Smooth muscle cell of the brain vasculature (primary cell): ENCODE measurements around the gene PJA2.

Source experiments
- DNase-seq: peaks from one replicate; pipeline ENCODE4 v3.0.0-alpha.2; 2012; ENCODE audit warnings: low read depth, low spot score

Gene PJA2

DNA sequence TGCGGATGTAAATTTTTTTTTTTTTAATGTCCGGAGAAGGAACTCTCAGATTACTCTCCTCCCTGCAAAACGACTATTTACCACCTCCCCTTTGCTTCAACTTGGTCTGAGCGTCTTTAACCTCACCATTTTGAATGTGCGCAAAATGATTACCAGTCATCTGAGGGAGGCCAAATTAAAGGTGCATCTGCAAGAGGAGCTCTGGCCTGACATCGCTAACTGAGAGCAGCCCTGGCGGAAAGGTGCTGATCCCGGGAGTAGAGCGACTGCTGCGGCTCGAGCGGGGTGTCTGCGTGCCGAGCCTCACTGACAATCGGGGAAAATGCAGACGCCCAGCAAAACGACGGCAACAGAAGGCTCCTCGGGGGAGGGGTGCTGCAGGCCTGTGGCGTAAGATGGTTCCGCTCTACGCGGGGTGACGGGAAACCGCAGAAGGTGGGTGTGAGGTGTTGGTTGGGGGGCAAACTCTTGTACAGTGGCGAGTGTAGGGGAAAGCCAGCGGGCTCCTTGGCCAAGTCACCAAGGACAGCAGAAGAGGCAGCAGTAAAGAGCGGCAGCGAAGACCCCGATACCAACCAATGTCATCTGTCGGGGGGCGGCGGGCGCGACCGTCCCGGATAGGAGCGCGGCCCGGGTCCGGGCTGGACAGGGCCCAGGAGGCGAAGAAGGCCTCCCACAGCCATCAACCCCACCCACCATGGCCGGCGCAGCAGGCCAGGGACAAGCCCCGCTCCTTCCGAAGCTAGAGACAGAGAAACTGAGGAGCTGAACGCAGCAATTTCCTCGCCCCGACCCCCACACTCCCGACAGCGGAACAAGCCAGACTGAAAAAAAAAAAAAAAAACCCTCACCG is 557 bp downstream of the PJA2 start:
- DNase-seq = peak; percentile 26

DNA sequence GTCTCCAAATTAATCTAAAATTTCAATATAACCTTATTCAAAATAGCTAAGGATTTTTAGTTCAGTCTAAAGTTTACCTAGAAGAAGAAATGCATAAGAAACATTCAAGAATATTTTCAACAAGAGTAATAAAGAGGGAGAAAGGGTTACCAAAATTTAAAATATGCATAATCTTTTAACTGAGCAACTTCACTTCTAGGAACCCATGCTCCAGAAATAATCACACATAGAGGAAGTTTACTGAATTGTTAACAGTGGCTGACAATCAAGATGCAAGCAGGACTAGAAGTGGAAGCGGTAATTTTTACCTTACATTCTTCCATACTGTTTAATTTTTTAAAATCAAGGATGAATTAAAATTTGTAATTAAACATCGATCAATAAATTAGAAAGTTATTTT is 1.9 kb downstream of the PJA2 start:
- no peak for DNase-seq

DNA sequence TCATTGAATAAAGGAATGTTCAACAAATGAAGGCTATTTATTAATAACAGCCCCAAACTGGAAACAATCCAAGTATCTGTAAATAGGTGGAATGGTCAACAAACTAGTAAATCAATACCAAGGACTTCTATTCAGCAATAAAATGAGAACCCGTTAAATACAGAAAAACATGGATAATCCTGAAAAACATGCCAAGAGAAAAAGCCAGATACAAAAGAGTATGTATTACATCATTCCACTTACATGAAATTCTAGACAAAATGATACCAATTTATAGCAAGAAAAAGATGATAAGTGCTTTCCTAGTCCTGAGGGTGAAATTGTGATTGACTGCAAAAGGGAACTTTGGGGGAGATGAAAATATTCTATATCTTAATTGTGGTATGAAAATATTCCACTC is 3.1 kb downstream of the PJA2 start:
- DNase-seq = no peak

DNA sequence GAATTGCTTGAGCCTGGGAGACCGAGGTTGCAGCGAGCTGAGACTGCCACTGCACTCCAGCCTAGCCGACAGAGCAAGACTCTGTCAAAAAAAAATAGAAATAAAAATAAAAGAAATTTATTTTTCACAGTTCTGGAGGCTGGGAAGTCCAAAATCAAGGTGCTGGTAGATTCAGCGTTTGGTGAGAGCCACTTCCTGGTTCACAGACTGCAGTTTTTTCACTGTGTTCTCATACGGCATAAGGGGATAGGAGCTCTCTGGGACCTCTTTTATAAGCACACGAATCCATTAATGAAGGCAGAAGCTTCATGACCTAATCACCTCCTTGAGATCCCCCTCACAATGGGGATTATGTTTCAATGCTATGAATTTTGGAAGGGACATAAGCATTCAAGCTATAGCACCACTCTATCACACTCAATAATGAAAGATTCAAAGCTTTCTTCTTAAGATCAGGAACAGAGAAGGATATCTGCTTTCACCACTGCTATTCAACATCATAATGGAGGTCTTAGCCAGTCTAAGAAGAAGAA is 5.3 kb downstream of the PJA2 start:
- DNase-seq = no peak

DNA sequence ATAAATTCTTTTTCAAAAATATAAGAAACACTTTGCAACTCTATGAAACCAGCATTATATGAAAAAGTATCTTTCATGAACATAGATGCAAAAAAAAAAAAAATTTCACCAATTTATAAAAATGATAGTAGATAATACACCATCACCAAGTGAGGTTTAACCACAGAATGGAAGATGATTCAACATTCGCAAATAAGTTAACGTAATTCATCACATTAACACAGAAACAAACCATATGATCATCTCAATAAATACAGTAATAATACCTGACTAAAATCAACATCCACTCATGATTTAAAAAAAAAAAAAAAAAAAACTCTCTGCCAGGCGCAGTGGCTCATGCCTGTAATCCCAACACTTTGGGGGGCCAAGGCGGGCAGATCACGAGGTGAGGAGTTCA is 6.3 kb downstream of the PJA2 start:
- DNase-seq = no peak

DNA sequence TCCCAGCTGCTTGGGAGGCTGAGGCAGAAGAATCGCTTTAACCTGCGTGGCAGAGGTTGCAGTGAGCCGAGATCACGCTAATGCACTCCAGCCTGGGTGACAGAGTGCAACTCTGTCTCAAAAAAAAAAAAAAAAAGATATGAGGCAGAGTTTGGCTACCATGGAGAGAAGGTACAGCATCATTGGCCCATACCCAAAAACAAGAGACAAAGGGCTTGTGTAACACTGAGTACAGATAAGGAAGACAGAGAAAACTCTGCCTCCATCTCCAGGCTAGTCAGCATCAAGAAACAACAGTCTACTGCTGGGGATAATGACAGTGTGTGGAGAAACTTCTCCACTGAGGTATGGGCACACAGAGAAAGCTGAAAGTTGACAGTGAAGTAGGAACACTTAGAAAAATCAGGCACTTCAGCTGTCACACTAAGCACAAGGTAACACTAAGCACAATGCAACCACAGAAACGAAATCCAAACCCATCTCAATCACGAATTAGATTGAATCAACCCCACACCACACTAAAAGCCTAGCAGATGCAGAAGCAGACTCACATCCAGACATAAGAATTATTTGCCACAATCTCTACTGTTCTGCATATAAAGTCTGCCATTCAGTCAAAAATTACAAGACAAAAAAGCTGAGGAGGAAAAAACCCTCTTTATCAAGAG is 10.5 kb downstream of the PJA2 start:
- DNase-seq = no peak

DNA sequence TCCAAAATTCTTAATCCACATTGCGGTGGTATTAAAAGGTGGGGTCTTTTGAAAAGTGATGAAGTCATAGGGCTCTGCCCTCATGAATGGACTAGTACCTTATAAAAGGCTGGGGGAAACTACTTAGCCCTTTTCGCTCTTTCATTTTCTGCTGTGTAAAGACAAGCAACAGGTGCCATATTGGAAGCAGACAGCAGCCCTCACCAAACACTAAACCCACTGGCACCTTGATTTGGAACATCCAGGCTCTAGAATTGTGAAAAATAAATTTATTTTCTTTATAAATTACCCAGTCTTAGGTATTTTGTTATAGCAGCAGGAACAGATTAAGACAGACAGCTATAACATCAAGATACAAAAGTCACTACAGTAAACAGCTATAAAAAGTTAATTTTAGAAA is 12.8 kb downstream of the PJA2 start:
- no peak for DNase-seq

DNA sequence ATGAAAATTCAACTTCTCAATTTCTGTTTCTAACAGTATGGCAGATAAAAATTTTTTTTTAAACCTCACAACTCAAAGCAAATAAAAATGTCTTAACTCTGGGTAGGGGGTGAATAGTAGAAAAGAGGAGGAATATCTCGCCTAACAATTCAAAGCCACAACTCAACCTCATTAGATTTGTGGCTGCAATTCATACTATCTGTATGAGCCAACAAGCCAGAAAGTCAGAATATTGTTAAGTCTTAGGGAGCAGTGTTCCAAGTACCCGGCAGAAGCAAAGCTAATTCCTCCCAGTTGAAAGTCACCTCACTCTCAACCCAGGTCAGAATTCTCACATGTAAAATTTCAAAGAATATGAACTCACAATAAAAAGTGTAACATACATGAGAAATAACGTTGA is 15.0 kb downstream of the PJA2 start:
- no peak for DNase-seq

DNA sequence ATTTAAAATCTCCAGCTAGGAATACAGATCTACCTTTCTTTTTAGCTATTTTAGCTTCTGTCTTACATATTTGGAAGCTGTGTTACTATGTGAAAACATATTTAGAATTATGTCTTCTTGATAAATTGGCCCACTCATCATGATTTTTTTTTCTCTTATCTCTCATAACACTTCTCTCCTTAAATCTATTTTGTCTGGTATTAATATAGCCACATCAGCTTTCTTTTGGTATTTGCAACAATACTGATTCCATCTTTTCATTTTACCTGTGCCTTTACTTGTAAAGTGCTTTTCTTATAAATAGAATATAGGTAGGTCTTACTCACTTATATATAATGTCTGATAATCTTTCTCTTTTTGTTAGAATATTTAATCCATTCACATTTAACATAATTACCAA is 19.6 kb downstream of the PJA2 start:
- no peak for DNase-seq

DNA sequence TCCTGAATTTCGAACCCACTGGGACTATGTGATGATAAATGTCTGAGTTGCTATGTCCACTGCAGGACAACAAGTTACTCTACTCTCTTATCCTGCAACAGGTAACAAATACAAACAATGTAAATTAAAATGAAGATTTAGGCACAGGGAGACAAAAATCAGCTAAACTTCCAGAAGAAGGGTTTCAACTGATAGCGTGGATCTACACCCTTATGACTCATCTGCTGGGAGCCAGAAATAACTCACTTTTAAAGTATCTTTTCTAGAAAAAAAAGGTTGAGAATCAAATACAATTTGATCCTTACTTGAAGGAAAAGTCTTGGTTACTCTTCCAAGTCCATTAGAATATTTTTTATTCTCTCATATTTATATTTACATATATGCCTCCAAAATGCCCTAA is 21.4 kb downstream of the PJA2 start:
- no peak for DNase-seq

DNA sequence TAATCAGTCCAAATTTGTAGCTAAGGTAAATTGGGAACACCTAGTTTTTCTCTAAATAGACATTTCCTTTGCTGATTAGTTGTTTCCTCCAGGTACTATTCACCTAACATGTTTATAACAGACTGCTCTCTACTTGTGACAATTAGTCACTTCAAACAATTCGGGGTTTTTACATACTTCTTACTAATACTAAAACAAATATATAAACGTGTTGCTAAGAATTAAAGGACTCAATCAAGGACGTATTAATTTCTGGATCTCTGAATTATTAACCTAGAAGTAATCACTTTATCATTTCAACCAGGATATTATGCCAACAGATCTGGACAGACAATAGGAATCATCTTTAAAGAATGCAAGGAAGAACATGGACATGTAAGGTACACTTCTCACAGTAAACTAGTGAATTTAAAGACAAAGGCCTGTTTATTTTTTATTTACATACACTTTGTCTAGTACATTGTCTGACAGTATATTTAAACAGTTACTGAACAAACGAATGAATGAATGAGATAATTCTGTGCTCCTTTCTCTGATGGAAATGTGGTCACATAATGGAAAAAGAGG is 22.3 kb downstream of the PJA2 start:
- DNase-seq = no peak

DNA sequence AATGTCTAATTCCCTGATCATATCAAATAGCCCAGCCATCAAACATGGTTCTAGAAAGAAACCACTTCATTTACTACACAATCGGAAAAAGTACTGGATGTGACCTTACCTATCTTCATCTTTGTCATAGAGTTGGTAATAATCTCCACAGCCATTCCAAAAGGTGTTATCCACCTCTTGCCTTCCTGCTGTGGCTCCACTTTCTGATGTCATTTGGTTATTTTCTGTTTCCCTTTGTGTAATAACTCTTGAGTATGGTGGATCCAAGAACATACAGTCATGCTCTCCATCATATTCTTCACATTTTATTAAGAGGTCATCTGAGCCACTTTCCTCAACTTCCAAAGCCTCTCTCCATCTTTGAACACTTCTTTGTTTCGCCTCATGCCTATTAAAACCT is 31.7 kb downstream of the PJA2 start:
- no peak for DNase-seq

DNA sequence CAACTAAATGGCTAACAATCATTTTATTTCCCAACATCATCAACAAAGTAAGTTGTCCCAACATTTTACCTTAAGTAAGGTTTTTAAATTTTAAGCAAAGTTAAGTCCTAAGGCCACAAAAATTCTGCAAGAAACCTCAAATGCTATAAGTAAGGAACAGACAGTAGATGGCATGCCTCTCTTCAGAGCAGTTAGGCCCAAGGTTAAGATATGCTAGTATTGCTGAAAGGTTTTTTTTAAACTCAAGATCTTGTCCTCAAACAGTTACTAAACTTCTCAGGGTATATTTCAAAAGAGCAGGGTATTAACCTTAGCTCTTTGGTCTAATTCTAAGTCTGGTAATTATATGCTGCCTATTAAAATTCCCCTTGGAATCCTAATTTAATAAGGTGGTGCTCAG is 35.1 kb downstream of the PJA2 start:
- no peak for DNase-seq

DNA sequence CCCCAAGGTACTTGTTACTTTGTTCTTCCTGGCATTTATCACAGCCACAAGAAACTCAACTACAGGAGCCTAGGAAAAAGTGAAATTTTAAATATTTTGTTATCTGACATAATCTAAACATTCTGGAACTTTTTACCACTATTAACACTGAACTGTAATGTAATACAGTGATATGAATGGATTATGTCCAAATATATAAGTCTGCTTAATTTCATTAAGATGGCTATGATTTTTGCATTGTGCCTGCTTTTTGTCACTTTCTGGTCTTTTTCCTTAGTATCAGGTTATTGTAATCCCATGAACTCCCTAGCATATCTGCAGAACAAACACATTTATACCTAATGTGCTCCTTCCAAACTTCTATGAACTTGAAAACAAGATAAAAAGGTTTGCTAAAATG is 35.8 kb downstream of the PJA2 start:
- no peak for DNase-seq

DNA sequence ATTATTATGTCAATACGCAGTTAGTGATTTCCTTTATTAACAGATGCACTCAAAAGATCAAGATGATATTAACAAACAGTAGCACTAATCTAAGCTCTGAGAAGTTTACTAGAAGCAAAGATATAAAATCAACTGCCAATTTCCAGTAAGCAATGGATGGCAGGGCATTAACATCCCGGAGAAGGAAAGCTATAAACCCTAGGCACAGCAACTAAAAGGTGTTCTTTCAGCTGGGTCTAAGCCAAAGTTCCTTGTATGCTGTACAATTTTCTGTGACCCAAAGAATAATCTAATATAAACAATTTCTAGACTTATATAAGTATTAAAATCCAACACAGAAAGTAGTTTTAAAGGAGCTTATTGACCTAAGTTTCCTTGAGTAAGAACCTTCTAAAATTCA is 39.4 kb downstream of the PJA2 start:
- DNase-seq = no peak

DNA sequence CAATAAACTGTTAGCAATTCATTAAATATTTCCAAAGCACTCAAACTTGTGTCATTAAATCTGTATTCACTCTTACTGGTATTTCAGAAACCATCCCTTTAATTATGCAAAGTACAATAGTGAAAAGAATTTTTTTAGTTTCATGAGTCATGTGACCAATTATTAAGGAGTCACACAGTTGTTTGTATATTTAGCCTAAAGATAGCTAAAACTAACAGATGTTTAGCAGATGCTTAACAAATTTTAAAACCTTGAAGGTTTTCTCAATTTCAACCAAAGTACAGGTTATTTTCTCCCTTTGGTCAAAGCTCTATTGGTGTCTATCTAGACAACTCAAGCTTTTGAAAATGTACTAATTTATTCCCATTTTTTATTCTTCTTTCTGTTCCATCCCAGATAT is 44.1 kb downstream of the PJA2 start:
- no peak for DNase-seq

DNA sequence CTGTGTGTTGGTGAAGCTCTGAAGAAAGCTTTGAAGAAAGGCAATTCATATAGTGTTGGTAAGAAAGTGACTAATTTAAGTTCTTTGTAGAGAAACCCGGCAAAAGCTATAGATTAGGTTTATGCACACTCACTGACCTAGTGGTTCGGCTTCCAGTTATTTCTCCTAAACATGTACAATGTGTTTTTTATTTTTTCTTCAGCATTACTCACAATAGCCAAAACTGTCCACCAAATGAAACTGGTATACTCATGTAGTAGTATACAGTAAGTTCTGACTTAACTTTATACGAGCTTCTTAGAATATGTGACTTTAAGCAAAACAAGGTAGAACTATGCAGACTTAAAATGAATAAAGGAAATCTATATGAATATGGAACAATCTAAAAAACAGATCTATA is 44.8 kb downstream of the PJA2 start:
- no peak for DNase-seq

DNA sequence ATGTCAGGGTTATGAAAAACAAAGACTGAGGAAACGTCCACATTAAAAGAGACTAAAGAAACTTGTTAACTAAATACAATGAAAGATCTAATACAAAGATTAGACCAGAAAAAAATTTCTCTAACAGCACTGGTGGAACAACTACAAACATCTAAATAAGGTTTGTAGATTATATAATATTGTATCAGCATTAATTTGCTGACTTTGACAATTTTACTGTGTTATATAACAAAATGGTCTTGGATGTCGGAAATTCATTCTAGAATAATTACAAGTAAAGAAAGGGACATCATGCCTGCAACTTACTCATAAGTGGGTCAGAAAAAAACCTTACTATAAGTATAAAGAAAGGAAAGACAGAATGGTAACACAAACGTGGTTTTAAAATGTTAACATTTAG is 50.1 kb downstream of the PJA2 start:
- DNase-seq = no peak

DNA sequence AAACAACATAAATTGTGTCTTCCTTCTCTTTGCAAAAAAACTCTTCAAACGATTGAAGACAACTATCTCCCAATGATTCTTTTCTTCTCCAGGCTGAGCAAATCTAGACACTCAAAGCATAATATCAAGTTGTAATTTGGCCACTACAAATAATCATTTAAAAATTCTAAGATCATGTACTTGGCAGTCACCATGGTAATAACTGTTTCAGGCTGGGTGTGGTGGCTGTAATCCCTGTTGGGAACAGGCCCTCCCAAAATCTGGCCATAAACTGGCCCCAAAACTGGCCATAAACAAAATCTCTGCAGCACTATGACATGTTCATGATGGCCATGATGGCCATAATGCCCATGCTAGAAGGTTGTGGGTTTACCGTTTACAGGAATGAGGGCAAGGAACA is 52.0 kb downstream of the PJA2 start:
- no peak for DNase-seq

DNA sequence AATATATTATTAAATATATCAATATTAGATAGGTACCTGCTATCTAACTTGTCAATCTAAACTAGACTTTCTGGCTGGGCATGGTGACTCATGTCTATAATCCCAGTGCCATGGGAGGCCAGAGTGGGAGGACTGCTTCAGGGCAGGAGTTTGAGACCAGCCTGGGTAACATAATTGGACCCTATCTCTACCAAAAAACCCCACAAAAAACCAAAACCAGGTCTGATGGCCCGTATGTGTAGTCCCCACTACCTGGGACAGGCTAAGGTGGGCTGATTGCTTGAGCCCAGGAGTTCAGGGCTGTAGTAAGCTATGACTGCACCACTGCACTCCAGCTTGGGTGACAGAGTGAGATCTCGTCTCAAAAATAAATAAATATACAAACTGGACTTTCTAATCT is 55.0 kb downstream of the PJA2 start:
- no peak for DNase-seq

DNA sequence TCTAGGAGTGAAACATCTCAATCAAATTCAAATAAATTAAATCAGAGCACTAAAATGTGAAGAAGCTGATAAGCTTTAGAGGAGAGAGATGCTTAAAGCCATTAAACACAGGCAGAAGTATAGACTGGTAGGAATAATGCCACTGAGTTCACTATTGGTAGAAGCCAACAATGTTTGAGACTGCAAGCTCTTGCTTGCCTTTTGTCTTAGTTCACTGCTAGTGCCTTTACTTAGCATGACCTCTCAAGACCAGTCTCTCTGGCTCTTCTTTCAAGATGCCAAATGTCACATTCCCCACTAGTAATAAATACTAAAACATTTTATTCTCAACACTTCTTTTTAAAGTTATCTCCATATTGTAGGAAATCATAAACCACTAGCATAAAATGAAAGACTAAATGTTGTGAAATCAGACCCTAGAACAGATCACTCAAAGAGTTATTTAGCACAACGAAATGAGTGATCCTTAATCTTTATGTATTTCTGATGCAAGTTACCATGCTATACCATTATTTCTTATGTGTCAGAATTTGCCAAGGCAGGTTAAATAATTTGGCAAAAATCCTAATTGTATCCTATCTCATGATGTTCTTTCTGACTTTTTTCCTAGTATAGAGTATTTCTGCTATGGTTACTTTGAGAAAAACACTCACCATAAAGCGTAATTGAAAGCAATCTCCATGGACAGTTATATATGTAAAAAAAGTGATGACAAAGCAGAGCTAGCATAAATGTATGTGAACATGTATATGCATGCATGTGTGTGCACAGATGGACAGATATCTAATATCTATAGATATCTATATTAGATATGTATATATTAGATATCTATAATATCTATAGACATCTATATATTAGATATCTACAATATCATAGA is 57.5 kb downstream of the PJA2 start:
- DNase-seq = no peak
